Measurements from ENCODE around the gene IMPA2. TPM values are rescaled to one million over a fixed set of nuclear protein-coding genes. Genes with fewer than 3 reads are reported as not detected.

The IMPA2 gene
- total RNA-seq, 2 donors from 2014 or later = 8.4 to 26.6 TPM

DNA sequence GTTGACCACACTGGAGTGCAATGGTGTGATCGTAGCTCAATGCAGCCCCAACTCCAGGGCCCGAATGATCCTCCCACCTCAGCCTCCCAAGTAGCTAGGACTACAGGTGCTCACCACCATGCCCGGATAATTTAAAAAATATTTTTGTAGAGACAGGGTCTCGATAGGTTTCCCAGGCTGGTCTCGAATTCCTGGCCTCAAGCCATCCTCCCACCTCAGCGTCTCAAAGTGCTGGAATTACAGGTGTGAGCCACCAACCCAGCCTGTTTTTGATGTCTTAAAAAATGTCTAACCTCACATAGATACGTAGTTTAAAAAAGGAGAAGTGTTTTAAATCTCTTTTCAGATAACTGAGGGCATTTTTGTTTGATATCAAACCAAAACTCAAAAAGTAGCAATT, 37.6 kb downstream of the IMPA2 start:
- no peak overlapping the region for H3K27ac ChIP-seq
- H3K4me3 ChIP-seq = no peak overlapping the region
- H3K4me1 ChIP-seq (ENCODE audit: control insufficient read depth in 1 of 2, low read depth in 2 of 2) = no peaks in the 10 kb centered on the region
- no peak for ATAC-seq (ENCODE audit: insufficient number of reproducible peaks, low FRiP score, low read depth)
- TF ChIP-seq, protein P1, sequence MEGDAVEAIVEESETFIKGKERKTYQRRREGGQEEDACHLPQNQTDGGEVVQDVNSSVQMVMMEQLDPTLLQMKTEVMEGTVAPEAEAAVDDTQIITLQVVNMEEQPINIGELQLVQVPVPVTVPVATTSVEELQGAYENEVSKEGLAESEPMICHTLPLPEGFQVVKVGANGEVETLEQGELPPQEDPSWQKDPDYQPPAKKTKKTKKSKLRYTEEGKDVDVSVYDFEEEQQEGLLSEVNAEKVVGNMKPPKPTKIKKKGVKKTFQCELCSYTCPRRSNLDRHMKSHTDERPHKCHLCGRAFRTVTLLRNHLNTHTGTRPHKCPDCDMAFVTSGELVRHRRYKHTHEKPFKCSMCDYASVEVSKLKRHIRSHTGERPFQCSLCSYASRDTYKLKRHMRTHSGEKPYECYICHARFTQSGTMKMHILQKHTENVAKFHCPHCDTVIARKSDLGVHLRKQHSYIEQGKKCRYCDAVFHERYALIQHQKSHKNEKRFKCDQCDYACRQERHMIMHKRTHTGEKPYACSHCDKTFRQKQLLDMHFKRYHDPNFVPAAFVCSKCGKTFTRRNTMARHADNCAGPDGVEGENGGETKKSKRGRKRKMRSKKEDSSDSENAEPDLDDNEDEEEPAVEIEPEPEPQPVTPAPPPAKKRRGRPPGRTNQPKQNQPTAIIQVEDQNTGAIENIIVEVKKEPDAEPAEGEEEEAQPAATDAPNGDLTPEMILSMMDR (IDR thresholded peaks at IDR 0.05) = no peak
- no peak for DNase-seq (ENCODE audit: low spot score)
- peaks cover 11% of the 10 kb centered on the region for H3K36me3 ChIP-seq
- H3K9me3 ChIP-seq = no peaks in the 10 kb centered on the region
- H3K27me3 ChIP-seq (replicated peaks; ENCODE audit: insufficient read depth) = no peaks in the 10 kb centered on the region

DNA sequence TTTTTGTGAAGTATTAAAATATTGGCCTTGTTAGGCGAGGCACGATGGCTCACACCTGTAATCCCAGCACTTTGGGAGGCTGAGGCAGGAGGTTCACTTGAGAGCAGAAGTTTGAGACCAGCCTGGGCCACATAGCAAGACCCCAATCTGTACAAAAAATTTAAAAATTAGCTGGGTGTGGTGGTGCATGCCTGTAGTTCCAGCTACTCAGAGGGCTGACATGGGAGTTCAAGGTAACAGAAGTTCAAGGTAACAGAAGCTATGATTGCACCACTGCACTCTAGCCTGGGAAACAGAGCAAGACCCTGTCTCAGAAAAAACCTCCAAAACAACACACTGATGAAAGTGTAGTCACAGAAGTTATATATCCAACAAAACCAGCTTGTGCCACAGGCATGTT, 39.8 kb downstream of the IMPA2 start:
- H3K27ac ChIP-seq = no peak overlapping the region
- DNase-seq (ENCODE audit: low spot score) = no peak
- no peaks in the 10 kb centered on the region for H3K4me1 ChIP-seq (ENCODE audit: control insufficient read depth in 1 of 2, low read depth in 2 of 2)
- H3K27me3 ChIP-seq (replicated peaks; ENCODE audit: insufficient read depth) = no peaks in the 10 kb centered on the region
- peaks cover 5% of the 10 kb centered on the region for H3K36me3 ChIP-seq
- no peak for ATAC-seq (ENCODE audit: insufficient number of reproducible peaks, low FRiP score, low read depth)
- H3K4me3 ChIP-seq = no peak overlapping the region
- no peaks in the 10 kb centered on the region for H3K9me3 ChIP-seq
- TF ChIP-seq, protein P1 (IDR thresholded peaks at IDR 0.05) = no peak

DNA sequence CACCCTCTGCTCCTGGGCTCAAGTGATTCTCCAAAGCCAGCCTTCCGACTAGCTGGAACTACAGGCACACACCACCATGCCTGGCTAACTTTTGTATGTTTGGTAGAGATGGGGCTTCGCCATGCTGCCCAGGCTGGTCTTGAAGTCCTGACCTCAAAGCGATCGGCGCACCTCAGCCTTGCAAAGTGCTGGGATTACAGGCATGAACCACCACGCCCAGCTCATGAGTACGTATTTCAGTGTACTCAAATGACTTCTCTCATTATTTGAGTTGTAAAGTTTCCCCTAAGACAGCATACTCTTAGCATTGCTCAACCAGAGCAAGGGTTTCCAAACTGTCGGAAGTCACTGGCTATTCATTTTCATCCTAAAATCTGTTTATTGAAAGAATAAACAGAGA, 40.3 kb downstream of the IMPA2 start:
- TF ChIP-seq, protein P1 (IDR thresholded peaks at IDR 0.05) = no peak
- Histone ChIP-seq H3K9me3 (no peaks in the 10 kb centered on the region), H3K36me3 (peaks cover 5% of the 10 kb centered on the region), H3K27me3 (replicated peaks; ENCODE audit: insufficient read depth) (no peaks in the 10 kb centered on the region), H3K4me3 (no peak overlapping the region), H3K4me1 (ENCODE audit: control insufficient read depth in 1 of 2, low read depth in 2 of 2) (no peaks in the 10 kb centered on the region), H3K27ac (no peak overlapping the region)
- DNase-seq (ENCODE audit: low spot score) (no peak), ATAC-seq (ENCODE audit: insufficient number of reproducible peaks, low FRiP score, low read depth) (no peak)

DNA sequence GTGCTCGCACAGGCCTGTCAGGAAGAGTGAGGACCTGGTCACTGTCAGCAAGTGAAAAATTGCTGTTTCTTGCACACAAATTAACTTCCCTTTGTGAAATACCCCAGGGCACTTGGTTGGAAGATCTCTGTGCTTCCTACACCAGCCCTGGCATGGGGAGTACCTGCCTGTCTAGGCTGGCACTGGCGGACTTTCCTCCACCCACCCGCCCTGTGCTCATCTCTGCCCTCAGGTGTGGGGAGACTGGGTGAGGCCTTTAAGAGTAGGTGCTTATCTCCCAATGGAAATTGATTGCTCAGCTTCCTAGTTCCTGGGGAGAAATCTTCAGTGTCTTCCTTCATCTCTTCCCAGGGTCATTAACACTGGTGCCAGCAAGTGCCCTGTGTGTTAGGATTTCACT, 42.1 kb downstream of the IMPA2 start:
- DNase-seq (ENCODE audit: low spot score) = no peak
- no peak for ATAC-seq (ENCODE audit: insufficient number of reproducible peaks, low FRiP score, low read depth)
- Histone ChIP-seq H3K4me3 (no peak overlapping the region), H3K9me3 (no peaks in the 10 kb centered on the region), H3K27me3 (replicated peaks; ENCODE audit: insufficient read depth) (no peaks in the 10 kb centered on the region), H3K4me1 (ENCODE audit: control insufficient read depth in 1 of 2, low read depth in 2 of 2) (no peaks in the 10 kb centered on the region), H3K36me3 (peaks cover 13% of the 10 kb centered on the region), H3K27ac (no peak overlapping the region)
- TF ChIP-seq, protein P1 (IDR thresholded peaks at IDR 0.05) = no peak

DNA sequence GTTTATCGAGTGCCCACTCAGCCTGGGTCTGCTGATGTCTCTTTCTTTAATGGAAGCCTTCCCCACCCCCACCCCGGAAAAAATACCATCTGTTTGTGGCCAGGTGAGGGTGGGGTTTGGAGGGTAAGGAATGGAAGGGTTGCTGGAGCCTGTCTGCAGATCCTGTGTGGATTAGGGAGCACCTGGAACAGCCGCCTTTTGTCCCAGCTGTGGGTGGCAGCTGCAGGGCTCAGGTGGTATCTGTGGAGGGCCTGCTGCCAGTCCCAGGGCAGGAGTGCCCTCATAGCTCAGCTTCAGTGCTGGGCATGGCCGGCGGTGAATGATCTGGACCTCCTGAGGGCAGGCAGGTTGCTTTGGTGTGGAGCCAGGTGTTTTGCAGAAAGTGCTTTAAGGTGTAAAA, 45.3 kb downstream of the IMPA2 start:
- peaks cover 15% of the 10 kb centered on the region for H3K36me3 ChIP-seq
- no peak overlapping the region for H3K27ac ChIP-seq
- H3K4me1 ChIP-seq (ENCODE audit: control insufficient read depth in 1 of 2, low read depth in 2 of 2) = no peaks in the 10 kb centered on the region
- TF ChIP-seq, protein P1 (IDR thresholded peaks at IDR 0.05) = no peak
- no peaks in the 10 kb centered on the region for H3K9me3 ChIP-seq
- H3K27me3 ChIP-seq (replicated peaks; ENCODE audit: insufficient read depth) = no peaks in the 10 kb centered on the region
- H3K4me3 ChIP-seq = no peak overlapping the region
- DNase-seq (ENCODE audit: low spot score) (no peak), ATAC-seq (ENCODE audit: insufficient number of reproducible peaks, low FRiP score, low read depth) (no peak)

Data from thoracic aorta (tissue), 2 donors.